ENCODE data around the gene ZIC1.

The ZIC1 gene

DNA sequence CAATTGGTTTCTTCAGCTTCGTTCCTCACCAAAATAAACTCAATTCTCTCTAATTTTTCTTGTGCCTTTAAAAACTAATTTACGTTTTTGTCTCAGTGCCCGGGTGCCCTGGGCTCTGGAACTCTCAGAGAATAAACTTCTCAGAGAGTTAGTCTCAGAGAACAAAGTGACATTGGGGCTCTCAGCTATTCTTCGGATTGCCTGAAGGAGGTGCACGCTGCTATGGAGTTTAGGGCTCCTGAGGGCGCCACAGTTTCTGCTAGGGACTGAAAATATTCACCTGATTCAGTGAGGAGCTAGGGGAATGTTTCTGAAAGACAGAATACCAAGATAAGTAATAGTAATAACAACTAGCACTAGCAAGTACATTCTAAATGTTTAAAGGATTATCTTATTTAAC lies 25.5 kb upstream of the ZIC1 start:
- peak; percentile 5 for DNase-seq (ENCODE audit: low read depth)
- H3K4me3 ChIP-seq (ENCODE audit: low read depth, low read length), result no peak overlapping the region
- TF ChIP-seq MYC (IDR thresholded peaks at IDR 0.05; ENCODE audit: low read depth, low read length), result no peak
- TF ChIP-seq, protein P1, sequence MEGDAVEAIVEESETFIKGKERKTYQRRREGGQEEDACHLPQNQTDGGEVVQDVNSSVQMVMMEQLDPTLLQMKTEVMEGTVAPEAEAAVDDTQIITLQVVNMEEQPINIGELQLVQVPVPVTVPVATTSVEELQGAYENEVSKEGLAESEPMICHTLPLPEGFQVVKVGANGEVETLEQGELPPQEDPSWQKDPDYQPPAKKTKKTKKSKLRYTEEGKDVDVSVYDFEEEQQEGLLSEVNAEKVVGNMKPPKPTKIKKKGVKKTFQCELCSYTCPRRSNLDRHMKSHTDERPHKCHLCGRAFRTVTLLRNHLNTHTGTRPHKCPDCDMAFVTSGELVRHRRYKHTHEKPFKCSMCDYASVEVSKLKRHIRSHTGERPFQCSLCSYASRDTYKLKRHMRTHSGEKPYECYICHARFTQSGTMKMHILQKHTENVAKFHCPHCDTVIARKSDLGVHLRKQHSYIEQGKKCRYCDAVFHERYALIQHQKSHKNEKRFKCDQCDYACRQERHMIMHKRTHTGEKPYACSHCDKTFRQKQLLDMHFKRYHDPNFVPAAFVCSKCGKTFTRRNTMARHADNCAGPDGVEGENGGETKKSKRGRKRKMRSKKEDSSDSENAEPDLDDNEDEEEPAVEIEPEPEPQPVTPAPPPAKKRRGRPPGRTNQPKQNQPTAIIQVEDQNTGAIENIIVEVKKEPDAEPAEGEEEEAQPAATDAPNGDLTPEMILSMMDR (IDR thresholded peaks at IDR 0.05; ENCODE audit: low read depth, low read length), result peak; percentile 33

DNA sequence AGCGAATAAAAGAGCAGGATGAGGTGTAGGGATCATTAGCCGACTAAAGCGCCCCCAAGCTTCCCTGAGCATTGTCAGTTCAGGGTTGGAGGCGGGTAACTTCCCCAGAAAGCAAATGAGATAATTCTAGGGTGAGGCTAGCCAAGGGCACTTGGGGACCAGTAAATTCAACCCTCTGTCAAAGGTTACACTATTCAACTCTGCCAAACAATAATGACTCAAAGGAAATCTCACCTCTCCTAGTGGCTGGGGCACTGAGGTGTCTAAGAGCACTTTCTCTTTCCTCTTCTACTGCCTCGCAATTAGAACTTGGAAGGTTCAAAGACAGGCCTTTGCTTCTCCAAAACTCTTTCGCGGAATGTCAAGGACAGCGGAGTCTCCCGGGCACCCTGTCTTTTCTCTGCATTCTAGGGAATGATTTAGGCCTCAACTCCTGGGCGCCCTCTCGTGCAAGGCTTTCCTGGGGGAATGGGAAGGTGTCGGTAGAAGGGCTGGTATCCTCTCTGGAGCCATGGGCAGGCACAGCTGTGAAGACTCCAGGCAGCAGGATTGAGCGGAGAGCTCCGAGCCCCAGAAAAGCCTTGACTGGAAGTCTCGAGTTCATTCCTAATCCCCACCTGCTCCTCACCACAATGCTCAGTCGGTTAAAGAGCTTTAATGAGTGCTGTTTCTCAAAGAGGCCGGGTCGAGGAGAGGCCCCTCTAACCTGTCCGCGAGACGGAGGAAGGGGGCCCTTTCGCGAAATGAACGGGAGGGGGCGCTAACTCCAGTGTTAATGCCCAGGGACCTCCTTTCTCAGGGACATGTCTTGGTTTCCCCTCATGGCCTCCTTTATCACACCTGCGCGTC lies 24.7 kb upstream of the ZIC1 start:
- no peak overlapping the region for H3K4me3 ChIP-seq (ENCODE audit: low read depth, low read length)
- TF ChIP-seq POLR2A (IDR thresholded peaks at IDR 0.05; ENCODE audit: extremely low read depth, insufficient read length) (no peak), MYC (IDR thresholded peaks at IDR 0.05; ENCODE audit: low read depth, low read length) (no peak)
- TF ChIP-seq, protein P1 (IDR thresholded peaks at IDR 0.05; ENCODE audit: low read depth, low read length), result no peak
- TF ChIP-seq, protein P2, sequence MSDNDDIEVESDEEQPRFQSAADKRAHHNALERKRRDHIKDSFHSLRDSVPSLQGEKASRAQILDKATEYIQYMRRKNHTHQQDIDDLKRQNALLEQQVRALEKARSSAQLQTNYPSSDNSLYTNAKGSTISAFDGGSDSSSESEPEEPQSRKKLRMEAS (IDR thresholded peaks at IDR 0.05; ENCODE audit: low read depth, low read length), result no peak
- DNase-seq (ENCODE audit: low read depth), result no peak

DNA sequence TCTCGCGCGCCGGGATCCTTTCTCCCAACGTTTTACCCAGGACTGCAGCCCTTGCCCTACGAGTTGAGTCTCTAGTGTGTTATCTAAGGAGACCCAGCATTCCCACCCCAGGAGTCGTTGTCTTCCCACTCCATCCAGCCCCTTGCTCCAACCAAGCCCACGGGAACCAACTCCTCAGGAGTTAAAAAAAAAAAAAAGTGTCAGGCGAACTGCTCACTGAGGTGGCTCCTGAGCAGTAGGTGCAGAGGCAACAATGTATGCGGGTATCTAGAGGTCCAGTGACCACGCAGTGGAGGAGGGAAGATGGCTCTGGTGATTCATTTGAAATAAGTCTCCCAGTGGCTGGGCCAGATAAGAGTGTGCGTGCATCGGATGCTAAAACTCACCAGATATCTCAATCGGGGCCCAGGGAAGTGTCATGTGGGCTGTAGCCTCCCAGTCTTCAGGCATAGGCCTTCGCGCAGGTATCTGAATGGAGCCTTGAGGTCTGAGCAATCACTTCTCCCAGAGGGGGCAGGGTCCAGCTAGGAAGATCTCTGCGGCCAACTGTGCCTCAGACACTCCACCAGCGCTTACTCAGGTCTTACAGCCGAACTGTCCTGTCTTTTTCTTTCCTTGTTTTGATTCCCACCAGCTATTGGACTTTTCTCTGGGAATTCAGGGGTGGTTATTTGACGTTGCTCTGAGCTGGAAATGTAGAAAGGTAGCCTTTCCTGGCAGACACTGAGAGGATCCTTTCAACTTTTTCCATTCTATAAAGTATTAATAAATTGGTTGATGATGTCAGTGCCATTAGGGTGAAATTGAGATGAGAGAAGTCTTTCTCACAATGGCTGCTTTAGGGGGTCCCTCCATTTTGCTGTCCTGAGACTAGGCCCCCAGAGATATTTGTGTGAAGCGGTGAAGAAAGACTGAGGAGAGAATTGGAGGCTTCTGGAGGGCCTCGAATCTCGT lies 23.8 kb upstream of the ZIC1 start:
- no peak overlapping the region for H3K4me3 ChIP-seq (ENCODE audit: low read depth, low read length)
- TF ChIP-seq POLR2A (IDR thresholded peaks at IDR 0.05; ENCODE audit: extremely low read depth, insufficient read length) (no peak), MYC (IDR thresholded peaks at IDR 0.05; ENCODE audit: low read depth, low read length) (no peak)
- TF ChIP-seq, protein P1 (IDR thresholded peaks at IDR 0.05; ENCODE audit: low read depth, low read length), result no peak
- TF ChIP-seq, protein P2 (IDR thresholded peaks at IDR 0.05; ENCODE audit: low read depth, low read length), result no peak
- DNase-seq (ENCODE audit: low read depth), result no peak

DNA sequence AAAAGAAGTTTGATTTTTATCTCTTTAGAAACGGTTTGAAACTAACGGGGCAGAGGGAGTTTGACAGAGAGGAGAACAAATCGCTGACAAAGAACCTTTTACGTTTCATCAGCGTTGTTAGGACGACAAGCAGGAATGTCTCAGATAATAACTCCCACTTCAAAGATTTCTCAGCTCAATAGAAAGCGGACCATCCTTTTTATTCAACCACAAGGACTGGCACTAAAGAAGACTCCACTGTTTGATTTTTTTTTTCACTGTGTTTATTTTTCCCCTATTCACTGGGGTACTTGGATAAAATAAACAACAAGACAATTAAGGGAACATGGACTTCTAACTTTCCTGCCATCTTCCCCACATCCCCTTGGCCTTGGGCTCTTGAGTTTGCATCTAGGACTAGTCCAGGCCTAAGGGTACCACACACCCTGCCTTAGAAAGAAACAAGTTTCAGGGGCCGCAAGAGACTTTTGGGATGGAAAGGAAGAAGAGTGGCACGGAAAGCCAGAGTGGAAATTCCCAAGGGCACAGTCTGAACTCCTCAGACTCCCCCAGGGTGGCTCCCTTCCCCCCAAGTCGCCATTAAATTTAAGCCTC lies 21.8 kb upstream of the ZIC1 start:
- H3K4me3 ChIP-seq (ENCODE audit: low read depth, low read length), result no peak overlapping the region
- TF ChIP-seq MYC (IDR thresholded peaks at IDR 0.05; ENCODE audit: low read depth, low read length) (no peak), POLR2A (IDR thresholded peaks at IDR 0.05; ENCODE audit: extremely low read depth, insufficient read length) (no peak)
- TF ChIP-seq, protein P2 (IDR thresholded peaks at IDR 0.05; ENCODE audit: low read depth, low read length), result no peak
- TF ChIP-seq, protein P1 (IDR thresholded peaks at IDR 0.05; ENCODE audit: low read depth, low read length), result no peak
- DNase-seq (ENCODE audit: low read depth), result no peak

DNA sequence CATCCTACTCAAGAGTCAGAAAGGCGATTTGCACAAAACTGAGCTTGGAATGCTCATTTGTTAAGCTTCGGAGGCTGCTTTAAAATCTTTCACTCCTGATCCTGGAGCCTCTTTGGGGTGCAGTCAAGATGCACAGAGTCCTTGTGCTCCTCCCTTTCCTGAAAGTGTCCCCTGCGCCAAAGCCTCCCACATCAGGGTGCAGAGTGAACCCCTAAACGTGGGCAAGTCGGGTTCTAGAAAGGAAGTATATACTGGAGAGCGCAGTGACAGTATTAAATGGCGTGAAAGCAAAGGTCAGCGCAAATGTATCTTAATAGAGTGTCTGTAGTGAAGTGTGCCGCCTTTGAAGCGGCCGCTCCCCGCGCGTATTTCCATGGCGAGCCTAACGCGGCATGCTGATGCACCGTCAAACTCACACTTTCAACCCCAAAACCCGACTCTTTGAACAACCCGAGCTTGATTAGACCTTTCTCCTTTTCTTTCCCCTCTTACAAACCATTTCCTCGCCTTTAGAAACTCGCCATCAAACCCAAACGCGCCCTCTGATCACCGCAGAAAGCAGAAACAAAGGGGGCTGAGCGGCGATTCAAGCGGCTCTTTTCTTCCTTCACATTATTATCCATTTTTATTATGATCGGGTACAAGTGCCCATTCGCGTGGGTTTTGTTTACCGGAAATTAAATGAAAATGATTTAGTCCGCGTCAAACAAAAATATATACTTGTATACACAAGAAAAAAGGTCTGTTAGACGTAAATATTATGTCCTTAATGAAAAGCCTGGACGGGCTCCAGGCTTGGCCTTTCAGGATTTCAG lies 21.1 kb upstream of the ZIC1 start:
- TF ChIP-seq MYC (IDR thresholded peaks at IDR 0.05; ENCODE audit: low read depth, low read length), result no peak
- TF ChIP-seq, protein P1 (IDR thresholded peaks at IDR 0.05; ENCODE audit: low read depth, low read length), result no peak
- TF ChIP-seq, protein P2 (IDR thresholded peaks at IDR 0.05; ENCODE audit: low read depth, low read length), result no peak
- no peak for TF ChIP-seq POLR2A (IDR thresholded peaks at IDR 0.05; ENCODE audit: extremely low read depth, insufficient read length)
- no peak overlapping the region for H3K4me3 ChIP-seq (ENCODE audit: low read depth, low read length)

More for the DNA sequence above, 21.1 kb upstream of the ZIC1 start:
- DNase-seq (ENCODE audit: low read depth), result no peak
